Caco-2 (cell line): ENCODE measurements around the gene PSORS1C1. TPM values are rescaled to one million over a fixed set of nuclear protein-coding genes. Genes with fewer than 3 reads are reported as not detected.

ENCODE experiments used
- BruUV-seq: library from RNA; stranded (reverse); fragments of 400-500 nt; replicated peaks from 2 replicates; lab custom pipeline; 2021; lab: Mats Ljungman, UMichigan
- CTCF ChIA-PET: fragments of 300-600 bp; sonication (Branson Sonifier 250); formaldehyde crosslinking; loops from one replicate; lab custom pipeline; 2022; ENCODE audit warnings: antibody characterized with exemption; lab: Charles Lee
- POLR2A ChIA-PET: fragments of 300-600 bp; sonication (Branson Sonifier 250); formaldehyde crosslinking; loops from one replicate; lab custom pipeline; 2022; ENCODE audit warnings: antibody characterized with exemption; lab: Charles Lee
- DNase-seq, 2 experiments: peaks; one replicate each; pipeline versions ENCODE4 v3.0.0 to v3.0.0-alpha.2; 2020 to 2022
- H3K27me3 ChIP-seq: replicated peaks from 2 replicates; pipeline ENCODE4 v1.6.0; 2011; ENCODE audit warnings: low read length; ENCODE audit not compliant: control insufficient read depth, insufficient read depth
- H3K36me3 ChIP-seq: 2 replicates; pipeline ENCODE4 v1.5.1; 2011; ENCODE audit warnings: low read length; ENCODE audit not compliant: control insufficient read depth, insufficient read depth
- H3K4me1 ChIP-seq: fragments of 250-450 bp; sonication (Bioruptor Pico); 2 replicates; pipeline ENCODE4 v1.5.1; 2020; ENCODE audit warnings: mild to moderate bottlenecking
- H3K4me3 ChIP-seq: 2 replicates; pipeline ENCODE4 v1.5.1; 2011; ENCODE audit warnings: low read depth, mild to moderate bottlenecking, control low read depth, low read length
- H3K9me3 ChIP-seq: fragments of 250-450 bp; sonication (Bioruptor Pico); 2 replicates; pipeline ENCODE4 v1.5.1; 2020; ENCODE audit warnings: mild to moderate bottlenecking, moderate library complexity
- H3K27ac Mint-ChIP-seq: one replicate; pipeline ENCODE4 v1.8.0; 2022; ENCODE audit warnings: mixed read lengths; ENCODE audit not compliant: unreplicated experiment
- H3K27me3 Mint-ChIP-seq: one replicate; pipeline ENCODE4 v1.8.0; 2022; ENCODE audit warnings: mixed read lengths; ENCODE audit not compliant: insufficient read depth, unreplicated experiment
- H3K36me3 Mint-ChIP-seq: one replicate; pipeline ENCODE4 v1.8.0; 2022; ENCODE audit warnings: mild to moderate bottlenecking, mixed read lengths; ENCODE audit not compliant: insufficient read depth, unreplicated experiment
- H3K4me1 Mint-ChIP-seq: one replicate; pipeline ENCODE4 v1.8.0; 2022; ENCODE audit warnings: low read depth, mixed read lengths; ENCODE audit not compliant: unreplicated experiment
- H3K4me3 Mint-ChIP-seq: one replicate; pipeline ENCODE4 v1.8.0; 2022; ENCODE audit warnings: mild to moderate bottlenecking, moderate library complexity, mixed read lengths; ENCODE audit not compliant: unreplicated experiment
- H3K9me3 Mint-ChIP-seq: one replicate; pipeline ENCODE4 v1.8.0; 2022; ENCODE audit warnings: mixed read lengths; ENCODE audit not compliant: unreplicated experiment
- intact Hi-C: fragments of 100-400 bp; cut with micrococcal nuclease; formaldehyde crosslinking; loops from one replicate; pipeline ENCODE4 v1.10.0; 2022; ENCODE audit not compliant: unreplicated experiment
- total RNA-seq: library from RNA; stranded (reverse); gene quantifications from 2 replicates; pipeline ENCODE4 v1.2.3, GENCODE V29; 2022
- TF ChIP-seq, protein P1 (sequence below), 2 experiments: fragments of 200-600 bp in 1 of 2; IDR thresholded peaks; 1 replicate in 1 of 2; 2 replicates in 1 of 2; pipeline versions ENCODE4 v1.5.1 to v1.8.0; 2011 to 2022; ENCODE audit warnings: antibody characterized with exemption in 1 of 2, control low read depth in 1 of 2, inconsistent platforms in 1 of 2, low read depth in 1 of 2, low read length in 1 of 2, mild to moderate bottlenecking in 1 of 2, moderate library complexity in 1 of 2; ENCODE audit not compliant: insufficient read depth in 1 of 2, severe bottlenecking in 1 of 2, unreplicated experiment in 1 of 2

The PSORS1C1 gene
- total RNA-seq, 1 experiment from 2014 or later = 0.75 TPM

DNA sequence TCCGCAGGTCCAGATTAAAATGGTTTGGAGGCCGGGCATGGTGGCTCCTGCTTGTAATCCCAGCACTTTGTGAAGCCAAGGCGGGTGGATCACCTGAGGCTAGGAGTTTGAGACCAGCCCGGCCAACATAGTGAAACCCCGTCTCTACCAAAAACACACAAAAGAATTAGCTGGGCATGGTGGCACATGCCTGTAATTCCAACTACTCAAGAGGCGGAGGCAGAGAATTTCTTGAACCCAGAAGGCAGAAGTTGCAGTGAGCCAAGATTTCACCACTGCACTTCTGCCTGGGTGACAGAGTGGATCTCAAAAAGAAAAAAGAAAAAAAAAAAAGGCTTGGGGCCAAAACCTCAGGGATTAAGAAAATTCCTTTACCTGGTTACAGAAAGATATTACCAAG, 32.7 kb upstream of the PSORS1C1 start:
- ChIA-PET POLR2A (no interaction called here), CTCF (interaction anchor here (1.5 kb wide), 1 partner anchor 11 kb away, joined by 4 read pairs; no protein-coding TSS in a partner anchor)
- H3K4me3 ChIP-seq = no peak overlapping the region
- no TSS peak for BruUV-seq
- DNase-seq = no peak
- Mint-ChIP-seq H3K27me3 (peaks cover 5% of the 10 kb centered on the region), H3K9me3 (no peaks in the 10 kb centered on the region), H3K4me3 (no peak overlapping the region), H3K4me1 (peaks cover 8% of the 10 kb centered on the region), H3K27ac (no peak overlapping the region), H3K36me3 (no peaks in the 10 kb centered on the region)
- no peaks in the 10 kb centered on the region for H3K9me3 ChIP-seq
- no peaks in the 10 kb centered on the region for H3K27me3 ChIP-seq
- TF ChIP-seq, protein P1, sequence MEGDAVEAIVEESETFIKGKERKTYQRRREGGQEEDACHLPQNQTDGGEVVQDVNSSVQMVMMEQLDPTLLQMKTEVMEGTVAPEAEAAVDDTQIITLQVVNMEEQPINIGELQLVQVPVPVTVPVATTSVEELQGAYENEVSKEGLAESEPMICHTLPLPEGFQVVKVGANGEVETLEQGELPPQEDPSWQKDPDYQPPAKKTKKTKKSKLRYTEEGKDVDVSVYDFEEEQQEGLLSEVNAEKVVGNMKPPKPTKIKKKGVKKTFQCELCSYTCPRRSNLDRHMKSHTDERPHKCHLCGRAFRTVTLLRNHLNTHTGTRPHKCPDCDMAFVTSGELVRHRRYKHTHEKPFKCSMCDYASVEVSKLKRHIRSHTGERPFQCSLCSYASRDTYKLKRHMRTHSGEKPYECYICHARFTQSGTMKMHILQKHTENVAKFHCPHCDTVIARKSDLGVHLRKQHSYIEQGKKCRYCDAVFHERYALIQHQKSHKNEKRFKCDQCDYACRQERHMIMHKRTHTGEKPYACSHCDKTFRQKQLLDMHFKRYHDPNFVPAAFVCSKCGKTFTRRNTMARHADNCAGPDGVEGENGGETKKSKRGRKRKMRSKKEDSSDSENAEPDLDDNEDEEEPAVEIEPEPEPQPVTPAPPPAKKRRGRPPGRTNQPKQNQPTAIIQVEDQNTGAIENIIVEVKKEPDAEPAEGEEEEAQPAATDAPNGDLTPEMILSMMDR (IDR thresholded peaks at IDR 0.05; ENCODE audit: insufficient read depth in 1 of 2, low read depth in 1 of 2, low read length in 1 of 2, severe bottlenecking in 1 of 2, unreplicated experiment in 1 of 2) = no peak
- peaks cover 14% of the 10 kb centered on the region for H3K4me1 ChIP-seq
- no peaks in the 10 kb centered on the region for H3K36me3 ChIP-seq
- intact Hi-C loops = loop anchor here (10.0 kb wide), 1 partner anchor 337 kb away; the partner anchor contains the start of genes FLOT1 and IER3

DNA sequence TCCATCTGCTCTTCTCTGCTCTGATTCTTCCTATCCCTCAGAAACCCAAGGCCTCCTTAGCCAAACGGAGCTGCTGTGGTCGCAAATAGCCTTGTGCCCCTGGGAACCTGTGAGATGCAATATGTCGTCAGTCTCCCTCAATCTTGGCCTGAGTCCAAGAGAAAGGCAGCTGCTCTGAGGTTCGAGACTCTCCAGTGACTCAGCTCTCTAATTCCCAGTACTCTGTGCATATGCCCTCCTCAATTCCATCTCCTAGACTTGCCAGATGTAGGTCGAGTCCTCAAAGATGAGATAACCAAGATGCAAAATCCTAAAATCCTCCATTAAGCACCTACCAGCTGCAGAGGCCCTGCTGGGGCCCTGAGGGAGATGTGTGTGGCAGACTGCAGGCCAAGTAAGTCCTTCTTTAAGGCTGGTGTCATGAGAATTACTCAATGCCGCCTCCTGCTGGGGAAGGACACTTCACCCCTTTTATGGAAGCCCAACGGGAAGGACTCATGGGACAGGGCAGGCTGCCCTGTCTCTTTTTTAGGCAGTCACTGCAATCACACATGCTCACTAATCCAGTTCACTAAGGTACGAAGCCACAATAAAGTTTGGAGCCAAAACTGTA, 30.8 kb upstream of the PSORS1C1 start:
- Mint-ChIP-seq H3K36me3 (no peaks in the 10 kb centered on the region), H3K27ac (no peak overlapping the region), H3K4me3 (no peak overlapping the region), H3K4me1 (peaks cover 14% of the 10 kb centered on the region), H3K9me3 (no peaks in the 10 kb centered on the region), H3K27me3 (peaks cover 5% of the 10 kb centered on the region)
- Histone ChIP-seq H3K4me3 (no peak overlapping the region), H3K36me3 (no peaks in the 10 kb centered on the region), H3K9me3 (no peaks in the 10 kb centered on the region), H3K4me1 (peaks cover 19% of the 10 kb centered on the region), H3K27me3 (no peaks in the 10 kb centered on the region)
- POLR2A ChIA-PET = no interaction called here
- peak in 1 of 2 experiments; percentile 39 for DNase-seq
- CTCF ChIA-PET = interaction anchor here (0.9 to 1.0 kb wide), 2 partner anchors 13 to 157 kb away, joined by 4 read pairs; no protein-coding TSS in a partner anchor
- BruUV-seq = no TSS peak
- intact Hi-C loops = loop anchor here (10.0 kb wide), 1 partner anchor 339 kb away; the partner anchor contains the start of genes FLOT1 and IER3
- TF ChIP-seq, protein P1 (IDR thresholded peaks at IDR 0.05; ENCODE audit: insufficient read depth in 1 of 2, low read depth in 1 of 2, low read length in 1 of 2, severe bottlenecking in 1 of 2, unreplicated experiment in 1 of 2) = no peak

DNA sequence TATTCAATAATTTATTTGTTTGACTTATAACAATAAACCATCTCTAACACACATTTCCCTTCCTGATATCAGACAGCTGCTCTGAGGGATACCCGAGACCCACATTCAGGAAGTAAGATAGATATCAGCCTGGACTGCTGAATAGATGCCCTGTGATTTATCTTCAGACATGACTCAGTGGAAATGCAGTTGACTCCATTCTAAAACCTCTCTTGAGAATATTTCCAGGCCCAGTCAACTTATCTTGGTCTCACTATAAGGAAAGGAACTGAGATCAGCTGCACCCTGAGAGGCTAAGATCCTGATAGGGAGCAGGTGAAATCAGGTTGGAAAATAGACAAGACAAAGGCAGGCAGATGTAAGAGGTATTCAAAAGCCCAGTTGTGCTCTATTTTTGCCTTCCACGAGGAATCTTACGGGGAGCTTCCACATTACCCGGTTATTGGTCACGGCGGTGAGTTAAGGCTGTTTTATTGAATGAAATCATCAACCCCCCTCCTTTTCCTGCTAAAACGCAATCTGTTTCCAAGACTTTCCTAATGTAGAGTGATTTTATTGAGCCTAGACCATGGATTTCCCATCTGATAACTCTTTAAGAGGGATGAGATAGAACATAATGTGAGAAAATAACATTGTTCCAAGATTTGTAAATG, 27.7 kb upstream of the PSORS1C1 start:
- POLR2A ChIA-PET = interaction anchor here (0.5 to 1.0 kb wide), 2 partner anchors 160 to 173 kb away, joined by 3 to 6 read pairs; partner anchors contain the start of gene VARS2
- no peak overlapping the region for H3K4me3 Mint-ChIP-seq
- DNase-seq = no peak

More for the DNA sequence above, 27.7 kb upstream of the PSORS1C1 start:
- Histone ChIP-seq H3K27me3 (no peaks in the 10 kb centered on the region), H3K36me3 (no peaks in the 10 kb centered on the region), H3K9me3 (no peaks in the 10 kb centered on the region), H3K4me3 (no peak overlapping the region), H3K4me1 (peaks cover 14% of the 10 kb centered on the region)
- H3K4me1 Mint-ChIP-seq = peaks cover 6% of the 10 kb centered on the region
- CTCF ChIA-PET = interaction anchor here (0.5 to 2.3 kb wide), 53 partner anchors 13 to 1742 kb away, joined by 3 to 66 read pairs (median 4); partner anchors contain the start of genes C6orf15, CDSN, DDR1 and DHX16
- H3K27ac Mint-ChIP-seq = no peak overlapping the region
- H3K27me3 Mint-ChIP-seq = no peaks in the 10 kb centered on the region
- TF ChIP-seq, protein P1 (IDR thresholded peaks at IDR 0.05; ENCODE audit: insufficient read depth in 1 of 2, low read depth in 1 of 2, low read length in 1 of 2, severe bottlenecking in 1 of 2, unreplicated experiment in 1 of 2) = no peak
- H3K9me3 Mint-ChIP-seq = no peaks in the 10 kb centered on the region
- intact Hi-C loops = loop anchor here (1.0 to 10.0 kb wide), 5 partner anchors 28 to 605 kb away; partner anchors contain the start of genes FLOT1 and IER3
- no TSS peak for BruUV-seq
- H3K36me3 Mint-ChIP-seq = no peaks in the 10 kb centered on the region
